Measurements from ENCODE around the gene UBR3.

GRCh38 chr2:169778446-169778845, 48.8 kb upstream of the UBR3 start:
- TF ChIP-seq CTCF (conservative IDR thresholded peaks at IDR 0.05; ENCODE audit: low read length) (no peak), EZH2phosphoT487 (IDR thresholded peaks at IDR 0.05; ENCODE audit: borderline replicate concordance) (no peak)

All from Loucy (cell line).